GM18951 (cell line): ENCODE results near the gene CTNNB1.

Source experiments
- POLR2A ChIP-seq: IDR thresholded peaks from 4 replicates; pipeline ENCODE4 v1.6.1; 2011; ENCODE audit warnings: mild to moderate bottlenecking; ENCODE audit not compliant: insufficient read length, insufficient read depth; ENCODE audit errors: extremely low read depth
- in situ Hi-C: fragments of 300-500 bp; cut with MboI; formaldehyde crosslinking; loops from one replicate; pipeline ENCODE4 v1.12.0; 2022; ENCODE audit warnings: low sequenced_read_pairs, mixed read lengths, inconsistent platforms; ENCODE audit not compliant: unreplicated experiment

CTNNB1 gene

DNA sequence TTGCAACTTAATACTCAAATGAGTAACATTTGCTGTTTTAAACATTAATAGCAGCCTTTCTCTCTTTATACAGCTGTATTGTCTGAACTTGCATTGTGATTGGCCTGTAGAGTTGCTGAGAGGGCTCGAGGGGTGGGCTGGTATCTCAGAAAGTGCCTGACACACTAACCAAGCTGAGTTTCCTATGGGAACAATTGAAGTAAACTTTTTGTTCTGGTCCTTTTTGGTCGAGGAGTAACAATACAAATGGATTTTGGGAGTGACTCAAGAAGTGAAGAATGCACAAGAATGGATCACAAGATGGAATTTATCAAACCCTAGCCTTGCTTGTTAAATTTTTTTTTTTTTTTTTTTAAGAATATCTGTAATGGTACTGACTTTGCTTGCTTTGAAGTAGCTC, 40.3 kb downstream of the CTNNB1 start:
- TF ChIP-seq POLR2A = no peak
- in situ Hi-C loops = no loop called here

GRCh38 chr3:41241161-41241560, 41.9 kb downstream of the CTNNB1 start:
- in situ Hi-C loops = no loop called here

DNA sequence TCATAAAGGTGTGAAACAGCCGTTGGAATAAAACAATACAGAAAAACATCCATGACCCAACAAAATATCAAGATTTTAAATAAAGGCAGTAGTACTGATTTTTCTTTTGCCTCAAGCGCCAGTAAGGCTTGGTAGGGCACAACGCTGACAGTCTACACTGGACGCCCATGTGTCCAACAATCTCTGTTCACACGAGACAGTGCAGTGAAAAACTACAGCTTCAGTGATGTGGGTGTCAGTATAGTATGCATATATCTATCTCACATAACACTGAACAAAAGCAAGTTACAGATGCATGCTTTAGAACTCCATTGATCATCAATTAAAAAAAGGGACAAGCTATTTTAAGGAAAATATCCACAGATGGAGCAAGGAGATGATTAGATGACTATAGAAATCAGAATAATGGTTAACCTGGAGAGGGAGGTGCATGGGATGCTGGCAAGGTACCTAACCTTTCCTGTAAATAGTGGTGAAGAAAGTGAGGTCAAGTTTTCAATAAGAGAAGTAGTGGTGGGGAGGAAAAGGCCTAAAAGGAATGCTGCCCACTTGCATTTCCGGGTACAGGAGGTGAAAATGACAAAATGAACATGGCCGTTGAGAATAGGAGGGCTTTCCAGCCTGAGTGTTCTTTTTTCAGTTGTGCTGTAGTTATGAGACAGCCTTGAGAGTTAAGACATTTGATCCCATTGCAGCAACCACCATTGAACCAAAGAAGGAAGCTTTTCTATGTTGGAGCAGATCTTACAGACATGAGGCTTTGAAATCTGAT, 42.7 kb downstream of the CTNNB1 start:
- no peak for TF ChIP-seq POLR2A
- in situ Hi-C loops = no loop called here

More at GRCh38 chr3:41241161-41241560, 41.9 kb downstream of the CTNNB1 start:
- no peak for TF ChIP-seq POLR2A

GRCh38 chr3:41243183-41243582, 43.9 kb downstream of the CTNNB1 start:
- in situ Hi-C loops = no loop called here

DNA sequence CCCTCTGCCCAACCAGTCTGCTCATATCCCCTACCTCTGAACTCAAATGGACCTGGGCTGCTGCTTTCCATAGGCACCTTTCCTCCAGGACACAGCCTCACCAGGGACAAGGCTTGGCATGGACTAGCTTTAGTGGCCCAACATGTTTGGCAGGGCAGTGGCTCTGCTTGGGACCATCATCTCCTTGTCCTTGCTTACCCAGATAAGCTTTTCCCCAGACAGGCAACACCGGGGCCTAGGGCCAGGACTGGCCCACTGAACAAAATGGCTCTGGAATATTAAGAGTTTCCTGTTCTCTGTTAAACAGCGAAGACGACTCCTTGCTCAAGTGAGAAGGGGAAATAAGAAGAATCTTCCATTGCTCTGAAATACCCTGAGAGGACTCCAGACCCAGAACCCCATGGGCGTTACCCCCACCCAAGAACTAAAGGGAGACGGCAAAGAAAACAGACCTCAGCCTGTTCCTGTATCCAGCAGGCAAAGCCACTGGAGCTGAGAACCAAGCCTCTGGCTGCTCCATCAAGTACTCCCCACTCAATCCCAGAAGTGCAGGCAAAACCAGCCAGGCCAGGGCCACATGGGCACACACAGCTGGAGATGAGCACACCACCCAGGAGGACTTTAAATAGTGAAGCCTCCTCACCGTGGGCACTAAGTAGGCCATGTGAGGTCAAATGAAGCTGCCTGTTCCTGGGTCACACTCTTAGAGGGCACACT, 45.5 kb downstream of the CTNNB1 start:
- TF ChIP-seq POLR2A = no peak
- in situ Hi-C loops = no loop called here

More at GRCh38 chr3:41243183-41243582, 43.9 kb downstream of the CTNNB1 start:
- TF ChIP-seq POLR2A = no peak

GRCh38 chr3:41247055-41248004, 48.0 kb downstream of the CTNNB1 start:
- in situ Hi-C loops = no loop called here
- no peak for TF ChIP-seq POLR2A

DNA sequence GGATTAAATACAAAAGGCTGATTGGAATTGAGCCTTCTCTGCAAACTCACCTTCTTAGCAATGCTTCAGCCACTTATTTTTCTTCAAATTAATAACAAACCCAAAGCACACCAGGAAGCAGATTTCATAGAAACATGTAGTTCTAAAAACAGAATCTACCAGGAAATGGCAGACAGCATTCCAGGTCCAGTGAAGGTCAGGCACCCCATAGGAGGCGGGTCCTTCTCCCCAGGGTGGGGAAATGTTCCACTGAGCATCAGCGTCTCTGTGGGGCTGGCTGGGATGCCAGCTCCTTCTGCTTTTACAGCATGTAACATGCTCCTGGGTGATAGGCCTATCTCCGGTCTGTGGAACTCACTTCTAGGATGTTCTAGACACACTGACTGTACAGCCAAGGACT, 49.2 kb downstream of the CTNNB1 start:
- TF ChIP-seq POLR2A = no peak
- in situ Hi-C loops = no loop called here

DNA sequence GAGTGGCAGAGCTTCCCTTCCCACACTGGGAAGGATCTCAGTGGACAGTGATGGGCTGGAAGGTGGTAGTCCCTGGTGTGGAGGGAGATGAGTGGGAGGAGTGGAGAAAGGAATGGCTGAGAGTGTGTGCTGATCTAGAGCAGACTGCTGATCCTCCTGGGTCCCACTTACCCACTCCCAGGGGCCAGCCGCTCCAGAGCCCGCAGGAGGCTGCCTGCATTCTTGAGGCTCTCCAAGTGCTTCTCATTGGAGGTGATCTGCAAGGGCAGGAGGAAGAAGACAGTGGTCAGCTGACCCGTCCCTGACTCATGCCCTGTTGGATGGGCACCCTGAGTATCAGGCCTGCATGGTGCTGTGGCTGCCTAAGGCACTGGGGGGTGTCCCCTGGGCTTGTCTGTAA, 50.0 kb downstream of the CTNNB1 start:
- in situ Hi-C loops = no loop called here
- no peak for TF ChIP-seq POLR2A

GRCh38 chr3:41250825-41251224, 51.5 kb downstream of the CTNNB1 start:
- in situ Hi-C loops = no loop called here
- TF ChIP-seq POLR2A = no peak

DNA sequence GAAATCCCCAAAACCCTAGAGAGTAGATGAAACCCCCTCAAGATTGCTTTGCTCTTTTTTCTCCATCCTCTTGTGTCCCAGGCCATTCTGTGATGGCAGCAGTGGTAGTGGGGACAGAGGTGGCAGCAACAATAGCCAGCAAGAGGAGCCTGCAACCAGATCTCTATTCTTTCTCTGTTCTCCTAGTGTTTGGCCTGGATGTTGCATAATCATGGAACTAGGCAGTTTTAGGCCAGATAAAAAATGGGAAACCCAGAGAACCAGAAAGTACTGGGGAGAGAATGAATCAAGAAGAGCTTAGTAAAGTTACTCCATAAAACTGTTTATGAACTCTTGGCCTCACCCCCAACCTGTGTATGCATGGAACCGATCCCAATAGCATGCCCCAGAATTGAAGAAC, 52.3 kb downstream of the CTNNB1 start:
- TF ChIP-seq POLR2A = no peak
- in situ Hi-C loops = no loop called here

DNA sequence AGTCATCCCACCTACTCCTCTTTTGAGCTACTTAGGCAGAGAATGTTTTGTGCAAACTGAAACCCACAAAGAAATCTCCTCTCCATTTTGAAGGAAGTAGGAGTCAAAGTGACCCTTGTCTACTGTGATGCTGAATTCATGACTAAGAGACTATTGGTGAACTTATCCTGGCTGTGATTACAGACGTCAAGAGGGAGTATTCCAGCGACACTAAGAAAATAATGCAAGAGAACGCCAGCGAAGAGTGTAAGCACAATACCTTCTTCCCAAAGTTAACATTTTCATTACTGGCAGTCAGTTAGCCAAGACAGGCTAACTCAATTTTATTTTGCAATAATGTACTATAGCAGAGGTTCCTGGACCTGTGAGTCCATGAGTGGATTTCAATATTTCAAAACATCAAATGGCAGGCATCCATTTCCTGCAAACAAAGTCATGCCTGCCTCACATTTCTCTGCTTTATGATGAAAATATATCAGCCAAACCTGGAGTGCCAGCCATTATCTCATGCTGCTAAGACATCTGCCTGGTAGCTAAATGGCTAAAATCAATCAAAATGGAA, 59.0 kb downstream of the CTNNB1 start:
- in situ Hi-C loops = no loop called here
- no peak for TF ChIP-seq POLR2A

GRCh38 chr3:41259449-41260062, 60.3 kb downstream of the CTNNB1 start:
- TF ChIP-seq POLR2A = no peak
- in situ Hi-C loops = no loop called here

DNA sequence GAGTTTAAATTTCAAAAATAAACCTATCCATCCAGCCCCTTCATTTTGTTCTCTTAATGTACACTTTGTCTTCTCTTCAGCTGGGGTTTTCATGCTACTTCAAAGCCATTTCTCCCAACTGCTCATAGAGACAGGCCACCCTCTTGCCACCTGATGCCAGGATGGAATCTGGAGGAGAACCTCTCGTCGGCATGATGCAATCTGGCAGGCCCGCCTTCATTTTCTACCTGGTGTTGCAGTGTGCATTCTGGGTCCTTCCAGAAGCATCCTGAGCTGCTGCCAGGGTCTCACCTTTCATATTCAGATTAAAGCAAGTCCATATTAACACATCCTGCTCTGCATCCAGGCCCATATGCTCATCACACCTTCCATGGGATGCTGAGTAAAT, 60.8 kb downstream of the CTNNB1 start:
- in situ Hi-C loops = no loop called here
- no peak for TF ChIP-seq POLR2A

GRCh38 chr3:41265011-41265545, 65.8 kb downstream of the CTNNB1 start:
- TF ChIP-seq POLR2A = no peak
- in situ Hi-C loops = no loop called here
